GM19023 (cell line): ENCODE measurements around the gene PIANP.
"Not testable (repeated sequence)": the region's sequence is repeated elsewhere in the genome, so short reads cannot be mapped to it uniquely, and the experiment has no call there.

Source experiments
- ATAC-seq: cut with Tn5 transposase; IDR thresholded peaks from one replicate; pipeline ENCODE4 v1.9.1; 2021; ENCODE audit warnings: mild to moderate bottlenecking, moderate library complexity; ENCODE audit not compliant: unreplicated experiment

Gene PIANP, protein sequence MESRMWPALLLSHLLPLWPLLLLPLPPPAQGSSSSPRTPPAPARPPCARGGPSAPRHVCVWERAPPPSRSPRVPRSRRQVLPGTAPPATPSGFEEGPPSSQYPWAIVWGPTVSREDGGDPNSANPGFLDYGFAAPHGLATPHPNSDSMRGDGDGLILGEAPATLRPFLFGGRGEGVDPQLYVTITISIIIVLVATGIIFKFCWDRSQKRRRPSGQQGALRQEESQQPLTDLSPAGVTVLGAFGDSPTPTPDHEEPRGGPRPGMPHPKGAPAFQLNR

DNA sequence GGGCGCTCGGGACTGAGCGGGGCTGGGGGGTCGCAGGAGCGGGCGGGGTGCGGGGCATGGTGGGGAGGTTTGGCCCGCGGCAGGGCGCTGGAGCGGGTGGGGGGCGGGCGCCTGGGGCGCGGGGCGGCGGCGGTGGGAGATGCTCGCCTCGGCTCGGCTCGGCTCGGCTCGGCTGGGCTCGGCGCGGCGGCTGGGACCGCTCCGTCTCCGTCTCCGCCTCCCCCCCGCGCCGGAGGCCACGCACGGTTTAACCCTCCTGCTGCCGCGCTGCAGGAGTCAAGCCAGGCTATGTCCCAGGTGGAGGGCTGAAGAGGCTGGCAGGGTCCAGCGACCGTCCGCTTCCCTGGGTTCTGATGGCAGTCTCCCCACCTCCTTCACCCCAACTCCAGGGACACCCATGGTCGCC lies at the start of gene PIANP:
TSS of gene PIANP (minus strand) at position 170 of the 406 bp plus-strand sequence. CDS start 2,754 bp downstream, outside the sequence.
- no peak for ATAC-seq

DNA sequence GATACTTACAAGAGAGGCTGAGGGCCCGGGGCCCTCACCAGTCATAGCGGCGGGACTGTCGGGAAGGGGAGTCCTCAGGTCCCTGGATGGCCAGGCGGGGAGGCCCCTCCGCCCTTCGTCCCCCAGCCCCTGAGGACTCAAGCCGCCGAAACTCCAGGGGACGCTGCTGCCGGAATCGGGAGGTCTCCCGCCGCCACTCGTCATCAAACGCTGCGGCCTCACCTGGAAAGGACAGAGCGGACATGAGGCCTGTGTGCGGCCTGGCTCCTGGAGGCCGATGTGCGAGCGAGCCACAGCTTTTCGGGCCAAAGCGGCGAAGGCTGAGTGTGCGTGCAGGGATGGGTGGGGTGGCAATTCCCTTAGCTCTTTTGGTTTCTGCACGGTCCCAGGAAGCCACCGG lies 48.1 kb upstream of the PIANP start:
- no peak for ATAC-seq

DNA sequence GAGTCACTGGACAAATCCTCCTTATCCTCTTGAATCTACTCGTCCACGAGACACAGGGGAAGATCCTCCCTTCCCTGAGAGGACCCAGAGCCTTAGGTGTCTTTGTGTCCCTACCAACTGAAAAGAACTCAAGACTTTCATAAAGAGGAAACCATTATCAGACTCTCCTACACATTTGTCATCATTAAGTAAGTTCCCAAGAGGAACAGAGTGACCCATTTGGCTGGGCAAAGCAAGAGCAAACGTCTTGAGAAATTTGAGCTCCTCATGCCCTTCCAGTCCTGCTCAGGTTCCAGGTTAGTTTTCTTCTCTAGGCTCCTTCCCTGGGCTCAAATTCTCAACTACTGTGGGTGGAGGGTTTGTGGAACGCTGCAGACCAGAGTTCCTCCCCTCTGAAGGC lies 46.6 kb upstream of the PIANP start:
- no peak for ATAC-seq

DNA sequence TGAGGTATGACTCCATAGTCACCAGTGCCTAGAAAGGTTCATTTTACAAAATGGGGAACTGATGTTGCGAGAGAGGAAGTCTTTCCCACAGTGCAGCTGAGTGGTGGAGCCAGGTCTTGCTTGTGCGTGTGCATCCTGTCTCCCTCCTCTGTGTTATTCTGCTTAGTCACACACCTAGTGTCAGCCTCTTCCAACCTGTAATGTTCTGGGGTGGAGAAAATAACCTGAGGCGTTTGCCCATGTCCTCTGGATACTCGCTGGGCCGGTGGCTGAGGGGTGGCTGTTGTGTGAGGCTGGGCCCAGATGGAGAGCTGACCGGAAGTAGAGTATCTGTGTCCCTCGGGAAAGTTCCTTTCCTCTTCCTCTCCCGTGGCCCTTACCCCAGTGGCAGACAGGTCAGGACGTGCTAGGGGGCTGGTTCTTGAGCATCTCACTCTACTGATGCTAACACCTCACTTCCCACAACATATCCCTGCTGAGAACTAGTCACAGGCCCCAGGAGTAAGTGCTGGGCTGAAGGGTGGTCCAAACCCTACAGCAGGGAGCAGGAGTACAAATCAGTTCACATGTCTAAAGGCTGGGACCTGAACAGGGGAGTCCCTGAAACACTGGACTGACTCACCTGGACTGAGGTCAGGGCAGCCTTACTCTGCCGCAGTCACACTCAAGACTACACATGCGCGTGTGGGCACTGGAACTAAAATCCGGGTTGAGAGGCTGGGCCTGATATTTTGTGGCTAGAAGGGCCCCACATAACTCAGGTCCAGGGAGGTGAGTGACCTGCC lies 45.3 kb upstream of the PIANP start:
- no peak for ATAC-seq

DNA sequence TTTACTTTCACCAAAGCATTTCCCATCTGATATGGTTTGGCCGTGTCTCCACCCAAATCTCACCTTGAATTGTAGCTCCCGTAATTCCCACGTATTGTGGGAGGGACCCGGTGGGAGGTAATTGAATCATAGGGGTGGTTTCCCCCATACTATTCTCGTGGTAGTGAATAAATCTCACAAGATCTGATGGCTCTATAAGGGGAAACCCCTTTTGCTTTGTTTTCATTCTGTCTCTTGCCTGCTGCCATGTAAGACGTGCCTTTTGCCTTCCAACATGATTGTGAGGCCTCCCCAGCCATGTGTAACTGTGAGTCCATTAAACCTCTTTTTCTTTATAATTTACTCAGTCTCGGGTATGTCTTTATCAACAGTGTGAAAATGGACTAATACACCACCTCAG lies 42.7 kb upstream of the PIANP start:
- not testable (repeated sequence) for ATAC-seq

GRCh38 chr12:6742834-6743233 lies 42.2 kb upstream of the PIANP start:
- ATAC-seq: no peak

DNA sequence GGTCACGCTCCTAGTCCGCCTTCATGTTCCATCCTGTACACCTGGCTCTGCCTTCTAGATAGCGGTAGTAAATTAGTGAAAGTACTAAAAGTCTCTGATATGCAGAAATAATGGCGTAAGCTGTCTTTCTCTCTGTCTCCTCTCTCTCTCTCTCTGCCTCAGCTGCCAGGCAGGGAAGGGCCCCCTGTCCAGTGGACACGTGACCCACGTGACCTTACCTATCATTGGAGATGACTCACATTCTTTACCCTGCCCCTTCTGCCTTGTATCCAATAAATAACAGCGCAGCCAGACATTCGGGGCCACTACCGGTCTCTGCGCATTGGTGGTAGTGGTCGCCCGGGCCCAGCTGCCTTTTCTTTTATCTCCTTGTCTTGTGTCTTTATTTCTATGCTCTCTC lies 41.5 kb upstream of the PIANP start:
- not testable (repeated sequence) for ATAC-seq

DNA sequence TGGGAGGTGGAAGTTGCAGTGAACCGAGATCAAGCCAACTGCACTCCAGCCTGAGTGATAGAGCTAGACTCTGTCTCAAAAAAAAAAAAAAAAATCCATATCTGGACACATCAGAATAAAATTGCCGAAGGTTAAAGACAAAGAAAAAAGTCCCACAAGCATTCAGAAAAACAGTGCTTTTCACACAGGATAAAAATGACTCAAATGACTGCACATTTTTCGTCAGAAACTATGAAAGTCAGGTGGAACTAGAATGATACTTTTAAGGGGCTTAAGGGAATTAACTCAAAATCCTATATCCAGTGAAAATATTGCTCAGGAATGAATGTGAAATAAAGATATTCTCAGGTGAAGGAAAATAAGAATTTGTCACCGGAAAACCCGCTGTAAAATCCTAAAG lies 36.1 kb upstream of the PIANP start:
- ATAC-seq: no peak

GRCh38 chr12:6735448-6736191 lies 35.0 kb upstream of the PIANP start:
- no peak for ATAC-seq

- no peak for ATAC-seq
Observed at GRCh38 chr12:6734506-6735387, 34.1 kb upstream of the PIANP start.

DNA sequence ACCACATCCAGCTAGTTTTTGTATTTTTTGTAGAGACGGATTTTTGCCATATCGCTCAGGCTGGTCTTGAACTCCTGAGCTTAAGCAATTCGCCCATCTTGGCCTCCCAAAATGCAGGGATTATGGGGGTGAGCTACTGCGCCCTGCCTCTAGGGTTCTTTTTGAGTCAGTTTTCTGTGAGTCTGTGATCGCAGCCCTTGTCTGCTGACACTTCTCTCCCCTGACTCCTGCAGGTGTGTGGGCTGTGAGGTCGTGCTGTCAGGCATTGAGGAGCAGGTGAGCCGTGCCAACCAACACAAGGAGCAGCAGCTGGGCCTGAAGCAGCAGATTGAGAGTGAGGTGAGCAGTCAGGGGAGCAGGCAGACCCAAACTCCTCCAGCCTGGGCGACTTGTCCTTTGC lies 29.6 kb upstream of the PIANP start:
- no peak for ATAC-seq

- ATAC-seq: no peak
Observed at GRCh38 chr12:6729186-6729585, 28.6 kb upstream of the PIANP start.

GRCh38 chr12:6725350-6725749 lies 24.7 kb upstream of the PIANP start:
- no peak for ATAC-seq

DNA sequence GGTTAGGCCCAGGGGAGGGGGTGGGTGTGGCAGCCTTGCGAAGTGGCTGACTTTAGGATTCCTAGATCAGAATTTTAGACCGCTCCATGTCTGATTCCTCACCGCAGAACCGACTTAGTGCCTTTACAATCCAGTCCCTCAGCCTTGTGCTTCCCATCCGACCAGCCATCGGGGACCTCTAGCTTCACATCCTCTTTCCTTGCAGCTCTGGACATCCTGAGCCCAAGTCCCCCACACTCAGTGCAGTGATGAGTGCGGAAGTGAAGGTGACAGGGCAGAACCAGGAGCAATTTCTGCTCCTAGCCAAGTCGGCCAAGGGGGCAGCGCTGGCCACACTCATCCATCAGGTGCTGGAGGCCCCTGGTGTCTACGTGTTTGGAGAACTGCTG lies 23.8 kb upstream of the PIANP start:
- peak; percentile 16 for ATAC-seq

- peak; percentile 94 for ATAC-seq
Observed at GRCh38 chr12:6723607-6724408, 23.2 kb upstream of the PIANP start, which contains the start of gene COPS7A. Gene COPS7A, plus strand, starts transcription at chr12:6724046. Its CDS starts 611 bp downstream, at chr12:6724657.

- ATAC-seq: no peak
Observed at GRCh38 chr12:6722863-6723262, 22.2 kb upstream of the PIANP start.

- ATAC-seq: no peak
Observed at GRCh38 chr12:6716874-6717437, 16.3 kb upstream of the PIANP start.

- ATAC-seq: not testable (repeated sequence)
Observed at GRCh38 chr12:6716031-6716873, 15.6 kb upstream of the PIANP start.
